Skeletal muscle tissue (tissue), 4 donors: ENCODE results near the gene POLR1E. TPM values are rescaled to one million over a fixed set of nuclear protein-coding genes. Genes with fewer than 3 reads are reported as not detected.

Source experiments
- H3K27ac ChIP-seq: one replicate; pipeline ENCODE4 v1.7.0; 2013; ENCODE audit warnings: mild to moderate bottlenecking, low read depth, low read length, inconsistent platforms
- H3K27me3 ChIP-seq, 3 donors: one replicate each; pipeline ENCODE4 v1.7.0; 2013; ENCODE audit warnings: low read length in 3 of 3; ENCODE audit not compliant: control insufficient read depth in 3 of 3, insufficient read depth in 3 of 3
- H3K36me3 ChIP-seq, 3 donors: one replicate each; pipeline ENCODE4 v1.7.0; 2013; ENCODE audit warnings: low read length in 3 of 3; ENCODE audit not compliant: control insufficient read depth in 3 of 3, insufficient read depth in 3 of 3
- H3K4me1 ChIP-seq, 3 donors: one replicate each; pipeline ENCODE4 v1.7.0; 2013; ENCODE audit warnings: low read length in 3 of 3, mild to moderate bottlenecking in 3 of 3; ENCODE audit not compliant: control insufficient read depth in 3 of 3, insufficient read depth in 3 of 3
- H3K4me3 ChIP-seq, 3 donors: one replicate each; pipeline ENCODE4 v1.7.0; 2013; ENCODE audit warnings: low read length in 3 of 3
- H3K9ac ChIP-seq, 3 donors: one replicate each; pipeline ENCODE4 v1.7.0; 2013; ENCODE audit warnings: low read length in 3 of 3, mild to moderate bottlenecking in 3 of 3, moderate library complexity in 2 of 3, low read depth in 1 of 3
- H3K9me3 ChIP-seq, 3 donors: one replicate each; pipeline ENCODE4 v1.7.0; 2013; ENCODE audit warnings: low read length in 3 of 3; ENCODE audit not compliant: control insufficient read depth in 3 of 3
- total RNA-seq: library from RNA; depleted of rRNA; stranded (reverse); fragments of >200 nt; gene quantifications from one replicate; pipeline ENCODE4 v1.2.3, GENCODE V29; 2014
- donor health status: Osteomylitis.

Gene POLR1E
- 38.1 TPM for total RNA-seq

DNA sequence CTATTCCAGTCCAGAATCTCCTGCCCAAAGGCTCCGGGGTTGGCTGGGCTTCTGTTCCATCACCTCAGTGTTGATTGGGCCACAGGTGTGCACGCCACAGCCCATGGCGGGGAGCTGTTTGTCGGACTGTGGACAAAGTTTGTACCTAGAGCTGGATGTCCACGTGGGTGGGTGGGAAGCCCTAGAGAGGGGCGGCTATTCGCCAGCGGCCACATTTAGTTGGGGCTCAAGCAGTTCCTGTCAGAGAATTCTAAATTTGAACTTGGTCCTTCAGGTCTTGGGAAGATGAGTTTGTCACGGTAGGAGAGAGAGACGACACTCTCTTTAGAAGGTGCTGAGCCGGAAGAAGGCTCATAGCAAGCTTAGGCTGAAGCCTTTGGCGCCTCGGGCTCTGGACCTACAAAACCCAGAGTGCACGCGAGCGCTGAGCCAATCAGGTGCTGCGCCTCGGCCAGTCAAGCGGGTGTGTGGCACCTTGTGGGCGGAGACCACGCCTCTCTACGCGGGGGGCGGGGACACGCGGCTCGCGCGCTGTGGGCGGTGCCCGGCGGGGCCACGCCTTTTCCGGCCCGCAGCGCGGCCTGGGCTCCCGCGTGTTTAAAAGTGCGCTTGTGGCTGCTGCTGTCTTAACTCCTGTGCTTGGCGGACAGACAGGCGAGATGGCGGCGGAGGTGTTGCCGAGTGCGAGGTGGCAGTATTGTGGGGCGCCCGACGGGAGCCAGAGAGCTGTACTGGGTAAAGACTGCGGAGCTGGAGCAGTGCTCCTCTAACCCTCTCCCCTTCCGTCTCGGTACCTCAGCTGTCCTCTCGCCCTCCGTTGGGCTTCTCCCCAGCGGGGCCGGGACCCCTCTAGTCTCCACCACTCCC lies at the start of gene POLR1E:
Gene POLR1E, plus strand, starts transcription at position 560 of the 867 bp plus-strand sequence. Its CDS starts 100 bp downstream, at position 660.
- Histone ChIP-seq H3K27me3 (peaks cover 0 to 4% (median 0%) of the 10 kb centered on the region in 3 donors), H3K4me1 (peaks cover 21 to 29% (median 25%) of the 10 kb centered on the region in 3 donors), H3K9me3 (no peaks in the 10 kb centered on the region), H3K36me3 (peaks cover 5 to 16% (median 10%) of the 10 kb centered on the region in 3 donors), H3K4me3 (peak within 1 kb of the TSS; percentile 85 to 92 (median 88)), H3K9ac (peak within 1 kb of the TSS; percentile 87 to 97 (median 91)), H3K27ac (peak within 1 kb of the TSS; percentile 78)

DNA sequence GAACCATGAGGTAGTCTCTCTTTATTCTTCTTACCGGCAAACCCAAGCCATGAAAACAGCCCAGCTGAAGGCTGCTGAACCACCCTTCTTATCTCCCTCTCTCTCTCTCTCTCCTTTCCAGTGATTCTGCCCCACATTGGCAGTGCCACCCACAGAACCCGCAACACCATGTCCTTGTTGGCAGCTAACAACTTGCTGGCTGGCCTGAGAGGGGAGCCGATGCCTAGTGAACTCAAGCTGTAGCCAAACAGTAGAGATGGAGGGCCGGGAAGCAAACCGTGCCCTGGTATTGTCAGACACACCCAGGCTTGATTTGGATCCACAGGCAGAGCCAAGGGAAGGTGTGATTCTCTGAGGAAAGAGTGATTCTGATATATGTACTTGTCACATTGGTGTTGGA lies 49.2 kb upstream of the POLR1E start:
- Histone ChIP-seq H3K9me3 (no peaks in the 10 kb centered on the region), H3K36me3 (peaks cover 60 to 72% (median 61%) of the 10 kb centered on the region in 3 donors), H3K4me3 (no peak overlapping the region), H3K27ac (no peak overlapping the region), H3K4me1 (peaks cover 30 to 42% (median 30%) of the 10 kb centered on the region in 3 donors), H3K27me3 (no peaks in the 10 kb centered on the region), H3K9ac (peak overlapping the region in 1 of 3 donors; percentile 25)

- Histone ChIP-seq H3K4me1 (peaks cover 30 to 42% (median 30%) of the 10 kb centered on the region in 3 donors), H3K9ac (no peak overlapping the region), H3K9me3 (no peaks in the 10 kb centered on the region), H3K27me3 (no peaks in the 10 kb centered on the region), H3K36me3 (peaks cover 61 to 73% (median 62%) of the 10 kb centered on the region in 3 donors), H3K4me3 (no peak overlapping the region), H3K27ac (no peak overlapping the region)
These were observed 48.7 kb upstream of the POLR1E start for GRCh38 chr9:37437010-37437409.

GRCh38 chr9:37437621-37438020 lies 48.1 kb upstream of the POLR1E start:
- Histone ChIP-seq H3K9ac (no peak overlapping the region), H3K4me3 (no peak overlapping the region), H3K36me3 (peaks cover 60 to 77% (median 64%) of the 10 kb centered on the region in 3 donors), H3K27ac (no peak overlapping the region), H3K4me1 (peaks cover 30 to 42% (median 30%) of the 10 kb centered on the region in 3 donors), H3K27me3 (no peaks in the 10 kb centered on the region), H3K9me3 (no peaks in the 10 kb centered on the region)

GRCh38 chr9:37438359-37438758 lies 47.4 kb upstream of the POLR1E start:
- H3K27ac ChIP-seq, result no peak overlapping the region
- H3K9me3 ChIP-seq, result no peaks in the 10 kb centered on the region
- no peak overlapping the region for H3K4me3 ChIP-seq
- H3K27me3 ChIP-seq, result no peaks in the 10 kb centered on the region
- peaks cover 55 to 78% (median 60%) of the 10 kb centered on the region in 3 donors for H3K36me3 ChIP-seq
- peak overlapping the region in 1 of 3 donors; percentile 34 for H3K9ac ChIP-seq
- peaks cover 24 to 35% (median 25%) of the 10 kb centered on the region in 3 donors for H3K4me1 ChIP-seq

DNA sequence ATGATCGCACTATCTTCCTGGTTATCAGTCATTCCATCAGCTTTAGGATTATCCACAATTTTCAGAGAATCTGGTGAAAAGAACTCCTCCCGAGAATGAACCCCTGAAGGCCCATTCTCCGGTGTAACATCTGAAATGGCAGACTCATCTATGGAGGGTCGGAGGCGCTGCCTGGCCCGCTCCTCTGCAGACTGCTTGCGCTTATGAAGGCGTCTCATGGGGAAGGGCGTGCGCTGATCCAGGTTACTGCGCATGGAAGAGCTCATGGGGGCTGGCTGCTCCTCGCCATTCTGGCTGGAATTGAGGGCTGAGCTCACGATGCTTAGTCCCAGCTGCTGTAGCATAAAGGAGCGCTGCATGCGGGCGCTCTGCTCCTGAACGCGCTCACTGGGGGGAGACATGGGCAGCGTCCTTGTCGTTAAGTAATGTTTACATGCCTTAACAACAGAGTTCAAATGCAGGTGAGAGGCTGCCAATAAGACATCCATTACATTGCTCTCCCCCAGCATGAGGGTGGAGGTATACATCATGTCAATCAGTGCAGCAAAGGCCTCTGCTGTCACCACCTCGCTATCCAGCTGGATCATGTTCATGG lies 43.9 kb upstream of the POLR1E start:
- no peak overlapping the region for H3K4me3 ChIP-seq
- H3K27ac ChIP-seq, result no peak overlapping the region
- no peaks in the 10 kb centered on the region for H3K27me3 ChIP-seq
- H3K9me3 ChIP-seq, result no peaks in the 10 kb centered on the region
- peaks cover 9 to 25% (median 14%) of the 10 kb centered on the region in 3 donors for H3K4me1 ChIP-seq
- H3K36me3 ChIP-seq, result peaks cover 32 to 52% (median 40%) of the 10 kb centered on the region in 3 donors
- no peak overlapping the region for H3K9ac ChIP-seq

DNA sequence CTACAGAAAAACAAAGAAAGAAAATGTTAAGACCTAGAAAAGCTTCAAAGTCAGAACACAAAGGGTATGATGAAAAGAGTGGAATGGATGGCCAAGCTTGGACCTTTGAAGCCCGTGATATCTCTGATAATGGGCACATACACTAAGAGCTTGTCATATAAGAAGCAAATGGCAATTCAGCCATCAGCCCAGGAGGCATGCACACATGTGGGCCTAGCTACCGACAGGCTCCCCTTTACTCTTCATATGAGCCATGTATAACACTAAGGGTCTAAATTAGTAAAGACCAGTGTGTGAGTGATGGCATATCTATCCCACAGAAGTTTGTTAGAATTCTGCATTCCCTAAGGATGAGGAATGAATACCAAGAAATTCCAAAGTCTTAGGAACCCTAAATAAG lies 43.2 kb upstream of the POLR1E start:
- Histone ChIP-seq H3K9me3 (no peaks in the 10 kb centered on the region), H3K36me3 (peaks cover 27 to 47% (median 33%) of the 10 kb centered on the region in 3 donors), H3K9ac (no peak overlapping the region)

GRCh38 chr9:37443566-37443965 lies 42.2 kb upstream of the POLR1E start:
- Histone ChIP-seq H3K27ac (no peak overlapping the region), H3K9ac (no peak overlapping the region), H3K36me3 (peaks cover 22 to 37% (median 30%) of the 10 kb centered on the region in 3 donors), H3K4me3 (no peak overlapping the region), H3K4me1 (peaks cover under 1 to 9% (median 3%) of the 10 kb centered on the region in 3 donors), H3K27me3 (no peaks in the 10 kb centered on the region), H3K9me3 (no peaks in the 10 kb centered on the region)

More for the DNA sequence above, 43.2 kb upstream of the POLR1E start:
- no peak overlapping the region for H3K27ac ChIP-seq
- no peaks in the 10 kb centered on the region for H3K27me3 ChIP-seq
- no peak overlapping the region for H3K4me3 ChIP-seq
- H3K4me1 ChIP-seq, result peaks cover 8 to 18% (median 10%) of the 10 kb centered on the region in 3 donors

GRCh38 chr9:37444890-37445289 lies 40.9 kb upstream of the POLR1E start:
- peaks cover 0 to 7% (median 0%) of the 10 kb centered on the region in 3 donors for H3K4me1 ChIP-seq
- no peak overlapping the region for H3K27ac ChIP-seq
- H3K27me3 ChIP-seq, result no peaks in the 10 kb centered on the region
- no peak overlapping the region for H3K9ac ChIP-seq
- H3K4me3 ChIP-seq, result no peak overlapping the region
- no peaks in the 10 kb centered on the region for H3K9me3 ChIP-seq
- peaks cover 19 to 26% (median 23%) of the 10 kb centered on the region in 3 donors for H3K36me3 ChIP-seq

GRCh38 chr9:37445832-37446231 lies 39.9 kb upstream of the POLR1E start:
- no peak overlapping the region for H3K27ac ChIP-seq
- no peaks in the 10 kb centered on the region for H3K27me3 ChIP-seq
- peaks cover 0 to 7% (median 0%) of the 10 kb centered on the region in 3 donors for H3K4me1 ChIP-seq
- no peaks in the 10 kb centered on the region for H3K9me3 ChIP-seq
- no peak overlapping the region for H3K9ac ChIP-seq
- peaks cover 16 to 19% (median 17%) of the 10 kb centered on the region in 3 donors for H3K36me3 ChIP-seq
- no peak overlapping the region for H3K4me3 ChIP-seq
